Adrenal gland (tissue), 5 donors: ENCODE measurements around the gene KCNH1.

Experiments used
- CTCF ChIP-seq, 6 experiments: fragments of 450-650 bp in 4 of 6; fragments of 200-600 bp in 2 of 6; sonication (generic) in 1 of 6; IDR thresholded peaks; 1 replicate in 5 of 6; 2 replicates in 1 of 6; pipeline versions ENCODE4 v1.5.1 to v1.8.0; 2016 to 2021; ENCODE audit warnings: antibody characterized with exemption in 6 of 6, mild to moderate bottlenecking in 2 of 6, moderate library complexity in 1 of 6
- POLR2A ChIP-seq, 2 donors: fragments of 450-650 bp; IDR thresholded peaks; one replicate each; pipeline ENCODE4 v1.6.1; 2017; ENCODE audit warnings: antibody characterized with exemption in 2 of 2, mild to moderate bottlenecking in 2 of 2, moderate library complexity in 1 of 2
- donor health status: DM: no; HTN: no; CAD: no.

- TF ChIP-seq CTCF (IDR thresholded peaks at IDR 0.05) (no peak), POLR2A (IDR thresholded peaks at IDR 0.05) (no peak)
Measured at GRCh38 chr1:210689826-210690225, 444.1 kb downstream of the KCNH1 start.
